Measurements from ENCODE around the gene HAO2. TPM values are rescaled to one million over a fixed set of nuclear protein-coding genes. Genes with fewer than 3 reads are reported as not detected.

HAO2 gene
- not detected in 2 replicates for total RNA-seq

DNA sequence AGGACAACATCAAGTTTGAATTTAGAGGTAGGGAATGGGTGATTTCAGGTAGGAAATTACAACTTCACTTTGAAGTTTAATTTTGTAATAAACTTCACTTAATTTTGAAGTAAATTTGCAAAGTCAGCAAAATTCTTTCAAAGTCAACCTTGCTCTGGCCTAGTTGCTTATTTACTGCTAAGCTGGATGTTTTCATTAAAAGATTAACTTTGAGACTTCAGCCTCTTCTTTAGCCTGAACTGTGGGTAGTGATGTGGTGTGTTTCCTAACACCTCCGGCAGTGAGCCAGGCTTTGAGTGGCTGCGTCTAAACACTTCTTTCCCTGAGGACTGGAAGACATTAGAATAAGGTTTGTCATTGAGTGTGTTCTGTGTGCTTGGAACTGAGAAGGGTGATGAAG lies at the start of gene HAO2:
Gene HAO2 (plus strand): TSS at position 232 of the 400 bp plus-strand sequence. CDS start 12,301 bp downstream, outside the sequence.

DNA sequence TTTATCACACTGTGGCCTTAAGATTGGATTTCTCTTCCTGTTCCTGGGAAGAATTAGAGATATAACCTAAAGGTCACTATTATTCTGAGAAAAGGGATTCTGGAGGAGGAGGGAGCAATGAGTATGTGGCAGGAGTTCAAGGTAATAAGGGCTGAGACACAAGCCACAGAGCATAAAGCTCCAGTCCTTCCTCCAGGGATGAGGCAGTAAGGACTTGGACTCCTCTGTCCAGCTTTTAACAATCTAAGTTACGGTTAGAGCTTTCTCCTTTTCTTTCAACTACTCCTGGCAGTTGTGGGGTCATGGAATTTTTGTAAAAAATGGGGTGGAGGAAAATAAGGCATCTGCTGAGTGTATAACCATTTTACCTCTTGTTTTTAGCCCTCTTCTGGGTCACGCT lies 46.4 kb downstream of the HAO2 start, which contains the start of gene HSD3B2:
Gene HSD3B2 (plus strand): TSS at position 201 of the 400 bp plus-strand sequence. CDS start 270 bp downstream, outside the sequence.

Other genes with a start within 250 kb of the HAO2 start
- gene WARS2, start 228.1 kb upstream of the HAO2 start, total RNA-seq, result 11.4 and 13.8 TPM in 2 replicates
- not detected in 2 replicates for gene HSD3B2, start 46.4 kb downstream of the HAO2 start, total RNA-seq
- not detected in 2 replicates for gene HSD3B1, start 138.4 kb downstream of the HAO2 start, total RNA-seq

All from cardiac atrium fibroblast (primary cell).